GM21825 (cell line): ENCODE measurements around the gene TRUB2.
"Not testable (repeated sequence)": the region's sequence is repeated elsewhere in the genome, so short reads cannot be mapped to it uniquely, and the experiment has no call there.

Source experiments
- ATAC-seq: cut with Tn5 transposase; IDR thresholded peaks from one replicate; pipeline ENCODE4 v1.9.1; 2021; ENCODE audit warnings: mild to moderate bottlenecking, moderate library complexity; ENCODE audit not compliant: unreplicated experiment

TRUB2 gene

GRCh38 chr9:128304136-128304970 lies 17.9 kb downstream of the TRUB2 start:
- no peak for ATAC-seq

DNA sequence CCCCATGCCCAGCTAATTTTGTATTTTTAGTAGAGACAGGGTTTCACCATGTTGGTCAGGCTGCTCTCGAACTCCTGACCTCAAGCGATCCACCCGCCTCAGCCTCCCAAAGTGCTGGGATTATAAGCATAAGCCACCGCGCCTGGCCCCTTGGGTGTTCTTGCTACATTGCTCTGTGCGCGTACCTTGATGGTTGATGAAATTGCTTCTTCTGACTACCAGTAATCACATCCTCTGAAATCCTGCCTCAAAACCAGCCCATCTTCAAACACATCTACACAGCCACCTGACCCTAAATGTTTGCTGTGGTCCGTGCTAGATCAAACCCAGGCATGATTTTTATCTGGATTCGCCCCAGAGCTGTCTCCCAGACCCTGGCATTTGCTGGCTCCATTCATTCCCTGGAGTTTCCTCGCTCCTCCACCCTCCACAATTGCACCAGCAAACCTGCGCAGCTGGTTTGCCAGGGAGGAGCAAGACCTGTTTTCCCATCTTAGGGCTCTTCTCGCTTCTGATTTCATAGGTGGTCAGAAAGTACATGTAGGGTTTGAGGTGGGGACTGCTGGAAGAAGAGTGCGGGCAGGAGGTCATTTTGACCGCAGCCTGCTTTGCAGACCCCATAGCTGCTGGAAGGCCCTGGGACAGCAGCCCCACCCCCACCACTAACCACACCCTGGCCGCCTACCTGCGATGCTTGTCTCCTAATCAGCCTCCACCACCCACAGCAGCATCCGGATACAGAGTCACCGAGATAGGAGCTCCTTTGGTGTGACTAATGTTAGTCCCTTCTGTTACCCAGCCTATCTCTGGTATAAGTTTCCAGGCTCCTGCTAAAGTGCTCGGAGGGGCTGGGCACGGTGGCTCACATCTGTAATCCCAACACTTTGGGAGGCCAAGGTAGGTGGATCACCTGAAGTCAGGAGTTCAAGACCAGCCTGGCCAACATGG lies 23.4 kb downstream of the TRUB2 start:
- ATAC-seq, result no peak

- ATAC-seq, result no peak
Measured at GRCh38 chr9:128297221-128297773, 24.9 kb downstream of the TRUB2 start.

GRCh38 chr9:128296340-128297220 lies 25.7 kb downstream of the TRUB2 start:
- no peak for ATAC-seq

DNA sequence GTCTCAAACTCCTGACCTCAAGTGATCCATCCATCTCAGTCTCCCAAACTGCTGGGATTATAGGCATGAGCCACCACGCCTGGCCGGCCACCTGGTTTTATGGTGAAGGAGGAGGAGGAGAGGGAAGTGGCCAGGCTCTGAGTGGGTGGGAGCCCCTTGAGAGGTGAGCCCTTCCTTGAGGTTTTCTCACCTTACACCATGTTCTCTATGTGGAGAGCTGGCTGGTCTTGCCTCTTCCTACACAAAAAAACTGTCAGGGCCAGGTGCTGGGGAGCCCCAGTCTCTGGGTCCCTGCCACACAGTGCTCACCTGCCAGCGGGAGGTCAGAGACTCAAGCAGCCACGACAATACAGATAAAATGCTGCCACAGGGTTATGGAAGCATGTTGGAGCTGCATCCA lies 28.1 kb downstream of the TRUB2 start:
- ATAC-seq, result no peak

GRCh38 chr9:128293091-128293490 lies 29.2 kb downstream of the TRUB2 start:
- ATAC-seq, result no peak

- no peak for ATAC-seq
Measured at GRCh38 chr9:128292009-128292408, 30.2 kb downstream of the TRUB2 start.

DNA sequence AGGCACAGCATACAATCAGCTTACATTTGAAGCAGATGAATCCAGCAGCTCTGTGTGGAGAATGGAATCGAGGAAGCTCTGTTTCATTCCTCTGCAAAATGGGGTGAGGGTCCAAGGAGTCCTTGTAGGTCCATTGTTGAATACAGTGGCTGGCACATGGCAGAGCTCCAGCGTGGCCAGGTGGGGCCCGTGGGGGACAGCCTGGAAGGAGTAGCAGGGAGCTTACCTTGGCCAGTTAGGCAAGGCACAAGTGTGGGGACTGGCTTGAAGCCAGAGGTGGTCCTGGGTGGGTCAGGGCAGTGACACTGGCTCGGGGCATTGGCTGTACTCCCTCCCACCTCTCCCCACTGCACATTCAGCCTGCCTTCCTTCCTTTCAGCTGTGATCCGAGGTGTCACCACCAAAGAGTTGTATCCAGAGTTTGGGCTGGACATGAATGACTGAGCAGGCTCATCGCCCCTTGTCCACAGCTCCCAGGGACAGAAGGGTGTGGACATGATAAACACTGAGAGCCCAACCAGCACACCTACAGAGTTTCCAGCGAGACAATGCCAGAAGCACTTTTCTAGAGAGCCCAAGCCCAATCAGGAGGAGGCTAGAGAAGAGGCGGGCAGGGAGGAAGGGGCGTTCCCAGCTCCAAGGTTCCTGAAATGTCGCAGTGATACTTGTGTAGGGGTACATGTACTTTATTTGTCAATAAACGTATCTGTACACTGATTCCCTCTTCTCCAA lies 33.8 kb downstream of the TRUB2 start:
- no peak for ATAC-seq

DNA sequence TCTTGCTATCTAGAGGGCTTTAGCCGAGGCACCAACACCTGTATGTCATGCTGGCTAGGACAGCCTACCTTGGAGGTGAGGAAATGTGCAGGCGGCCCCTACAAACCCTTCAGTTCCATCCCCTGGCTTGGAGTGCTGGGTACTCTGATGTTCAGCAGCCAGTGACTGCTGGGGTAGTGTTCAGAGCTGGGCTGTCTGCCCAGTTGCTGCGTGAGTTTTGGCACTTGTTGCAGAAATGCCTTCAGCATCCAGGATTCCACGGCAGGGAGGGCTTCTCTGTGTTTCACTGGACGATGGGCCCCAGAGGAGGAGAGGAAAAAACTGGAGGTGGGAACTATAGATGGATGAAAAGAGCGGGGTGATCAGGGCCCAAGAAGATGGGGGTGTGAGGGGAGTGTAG lies 35.8 kb downstream of the TRUB2 start:
- no peak for ATAC-seq

GRCh38 chr9:128285033-128285784 lies 37.0 kb downstream of the TRUB2 start:
- no peak for ATAC-seq

GRCh38 chr9:128282500-128282899 lies 39.7 kb downstream of the TRUB2 start:
- no peak for ATAC-seq

- no peak for ATAC-seq
Measured at GRCh38 chr9:128280084-128280622, 42.1 kb downstream of the TRUB2 start.

- not testable (repeated sequence) for ATAC-seq
Measured at GRCh38 chr9:128279088-128280073, 42.9 kb downstream of the TRUB2 start.

DNA sequence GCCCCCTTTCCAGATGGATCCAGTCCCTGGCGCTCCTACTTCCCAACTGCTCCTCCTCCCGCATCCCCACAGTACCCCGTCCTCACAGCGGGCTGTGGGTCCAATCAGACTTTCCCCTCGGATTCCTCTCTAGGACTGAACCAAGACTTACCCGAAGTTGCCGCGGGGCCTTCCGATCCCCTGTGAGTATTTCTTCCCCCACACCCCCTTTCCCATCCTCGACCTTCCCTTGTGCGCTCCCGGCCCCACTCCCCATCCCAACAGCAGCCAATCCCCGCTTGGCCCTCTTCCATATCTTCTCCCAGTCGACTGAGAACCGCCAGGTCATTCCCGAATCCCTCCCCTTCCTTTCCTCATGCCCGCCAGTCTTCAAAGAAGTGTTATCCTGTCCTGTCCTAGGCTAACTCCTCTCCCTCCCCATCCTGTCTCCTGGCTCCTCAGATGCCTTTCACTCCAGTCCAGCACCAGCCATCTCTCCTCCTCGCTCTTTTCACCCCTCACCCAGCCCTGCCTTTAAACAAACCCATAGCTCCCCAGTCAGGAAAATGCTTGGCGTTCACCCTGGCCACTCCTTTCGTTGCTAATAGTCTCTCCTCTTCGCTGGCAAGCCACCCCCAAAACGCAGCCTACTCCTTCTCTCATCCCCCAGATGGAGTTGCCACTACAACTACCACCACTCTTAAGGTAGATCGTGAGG lies 45.5 kb downstream of the TRUB2 start:
- no peak for ATAC-seq

GRCh38 chr9:128276008-128276573 lies 46.2 kb downstream of the TRUB2 start, which contains the start of gene SWI5:
TSS of gene SWI5 (plus strand) at chr9:128276276.
- peak; percentile 93 for ATAC-seq

- ATAC-seq, result peak; percentile 44
Measured at GRCh38 chr9:128275198-128276007, 46.8 kb downstream of the TRUB2 start, which contains the start of gene GOLGA2. TSS of gene GOLGA2 (minus strand) at chr9:128276007. CDS start at chr9:128275976, 31 bp downstream.
